Loucy (cell line): Measurements from ENCODE around the gene PHF5A.

ENCODE experiments used
- EZH2phosphoT487 ChIP-seq: fragments of 200-600 bp; IDR thresholded peaks from 2 replicates; pipeline ENCODE4 v1.6.1; 2018; ENCODE audit warnings: antibody characterized with exemption, mild to moderate bottlenecking, moderate library complexity, borderline replicate concordance
- TF ChIP-seq, protein P1 (sequence below): fragments of 200-600 bp; sonication (generic); conservative IDR thresholded peaks from 2 replicates; pipeline ENCODE4 v1.5.1; 2014; ENCODE audit warnings: mild to moderate bottlenecking, antibody characterized with exemption, low read length

- TF ChIP-seq, protein P1, sequence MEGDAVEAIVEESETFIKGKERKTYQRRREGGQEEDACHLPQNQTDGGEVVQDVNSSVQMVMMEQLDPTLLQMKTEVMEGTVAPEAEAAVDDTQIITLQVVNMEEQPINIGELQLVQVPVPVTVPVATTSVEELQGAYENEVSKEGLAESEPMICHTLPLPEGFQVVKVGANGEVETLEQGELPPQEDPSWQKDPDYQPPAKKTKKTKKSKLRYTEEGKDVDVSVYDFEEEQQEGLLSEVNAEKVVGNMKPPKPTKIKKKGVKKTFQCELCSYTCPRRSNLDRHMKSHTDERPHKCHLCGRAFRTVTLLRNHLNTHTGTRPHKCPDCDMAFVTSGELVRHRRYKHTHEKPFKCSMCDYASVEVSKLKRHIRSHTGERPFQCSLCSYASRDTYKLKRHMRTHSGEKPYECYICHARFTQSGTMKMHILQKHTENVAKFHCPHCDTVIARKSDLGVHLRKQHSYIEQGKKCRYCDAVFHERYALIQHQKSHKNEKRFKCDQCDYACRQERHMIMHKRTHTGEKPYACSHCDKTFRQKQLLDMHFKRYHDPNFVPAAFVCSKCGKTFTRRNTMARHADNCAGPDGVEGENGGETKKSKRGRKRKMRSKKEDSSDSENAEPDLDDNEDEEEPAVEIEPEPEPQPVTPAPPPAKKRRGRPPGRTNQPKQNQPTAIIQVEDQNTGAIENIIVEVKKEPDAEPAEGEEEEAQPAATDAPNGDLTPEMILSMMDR, result no peak
- no peak for TF ChIP-seq EZH2phosphoT487
Observed at GRCh38 chr22:41415554-41415953, 52.9 kb downstream of the PHF5A start.
